ENCODE data around the gene CSRP1.
"Not testable (repeated sequence)": the region's sequence is repeated elsewhere in the genome, so short reads cannot be mapped to it uniquely, and the experiment has no call there.

The CSRP1 gene

DNA sequence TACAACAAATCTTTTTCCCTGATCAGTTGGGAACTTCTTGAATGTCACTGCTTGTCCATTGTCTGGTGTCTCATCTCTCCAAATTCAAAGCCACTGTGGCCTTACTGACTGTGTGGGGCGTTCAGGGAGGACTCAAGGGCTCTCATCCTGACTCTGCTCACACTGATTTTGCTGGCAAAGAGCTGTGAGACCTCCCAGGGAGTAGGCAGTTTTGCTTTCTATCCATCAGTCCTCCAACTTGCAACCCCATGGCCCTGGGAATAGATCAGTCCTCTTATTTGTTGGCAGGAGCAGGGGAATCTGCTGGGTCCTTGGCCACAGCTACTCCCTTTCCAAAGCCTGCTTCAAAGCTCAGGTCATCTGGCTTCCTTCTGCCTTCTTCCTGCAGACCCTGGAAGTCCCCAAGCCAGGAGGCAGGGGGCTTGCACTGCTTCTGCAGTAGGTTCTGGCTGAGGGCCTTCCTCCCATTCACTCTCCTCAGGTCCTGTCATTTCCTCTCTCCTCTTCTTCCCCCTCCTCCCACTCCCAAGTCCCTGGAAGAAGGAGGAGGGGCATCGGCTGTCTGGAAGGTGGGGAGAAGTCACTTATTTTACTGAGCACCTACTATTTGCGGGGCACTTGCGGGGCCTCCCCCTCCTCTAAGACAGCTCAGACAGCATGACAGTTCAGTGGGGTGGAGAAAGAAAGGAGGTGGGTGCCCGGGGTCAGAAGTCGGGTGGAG lies 31.1 kb upstream of the CSRP1 start:
- DNase-seq: no peak

- DNase-seq: no peak
Observed at GRCh38 chr1:201537467-201537866, 30.5 kb upstream of the CSRP1 start.

- no peak for DNase-seq
Observed at GRCh38 chr1:201537028-201537427, 30.1 kb upstream of the CSRP1 start.

- DNase-seq: no peak
Observed at GRCh38 chr1:201536558-201536957, 29.6 kb upstream of the CSRP1 start.

DNA sequence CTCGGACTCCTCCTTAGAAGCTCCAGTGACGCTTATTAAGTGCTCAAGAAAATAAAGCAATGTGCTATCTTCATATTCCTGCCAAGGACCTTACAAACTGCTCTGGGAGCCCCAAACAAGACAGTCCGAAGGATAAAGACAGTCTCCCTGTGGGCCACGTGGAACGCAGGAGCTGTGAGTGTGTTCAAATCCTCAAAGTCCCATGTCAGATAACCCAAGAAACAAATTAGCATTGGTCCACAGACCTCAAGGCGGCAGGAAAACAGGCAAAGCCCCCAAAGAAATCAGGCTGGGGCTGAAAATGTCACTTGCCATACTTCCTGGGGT lies 29.0 kb upstream of the CSRP1 start:
- DNase-seq: no peak

DNA sequence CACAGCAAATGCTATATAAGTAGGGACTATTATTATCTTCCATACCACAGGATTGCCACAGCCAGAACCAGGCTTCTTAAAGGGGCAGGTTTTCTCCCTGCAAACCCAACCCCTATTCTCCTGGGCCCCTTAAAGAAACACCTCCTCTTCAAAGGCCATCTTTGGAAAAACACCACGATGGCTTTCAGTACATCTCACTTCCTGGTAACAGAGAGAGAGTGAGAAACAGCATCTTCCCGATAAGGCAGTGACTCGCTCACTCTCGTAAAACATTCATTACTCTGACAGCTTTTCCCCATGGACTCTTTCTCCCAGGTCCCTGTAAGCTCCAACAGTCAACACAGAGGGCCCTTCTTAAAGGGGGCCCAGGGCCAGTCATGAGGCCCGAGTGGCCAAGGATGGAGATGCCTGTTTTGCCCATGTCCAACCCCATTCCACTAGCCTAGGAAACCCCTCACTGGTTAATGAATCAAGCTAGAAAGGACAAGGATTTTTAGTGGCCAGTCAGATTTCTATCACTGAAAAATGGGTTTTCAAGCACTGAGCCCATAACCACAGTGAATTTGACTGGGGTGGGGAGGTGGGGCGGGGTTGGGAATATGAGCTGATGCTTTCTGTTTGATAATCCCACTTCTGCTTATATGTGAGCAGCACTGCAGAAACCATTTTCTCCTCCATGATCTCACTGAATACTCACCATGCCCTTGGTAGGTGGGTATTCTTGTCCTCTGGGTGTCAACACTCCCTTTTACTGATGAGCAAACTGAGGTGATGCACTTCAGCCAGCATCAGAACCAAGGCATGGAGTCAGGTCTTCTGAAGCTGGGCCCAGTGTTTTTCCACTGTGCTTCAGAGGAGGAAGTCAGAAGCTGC lies 28.4 kb upstream of the CSRP1 start:
- no peak for DNase-seq

DNA sequence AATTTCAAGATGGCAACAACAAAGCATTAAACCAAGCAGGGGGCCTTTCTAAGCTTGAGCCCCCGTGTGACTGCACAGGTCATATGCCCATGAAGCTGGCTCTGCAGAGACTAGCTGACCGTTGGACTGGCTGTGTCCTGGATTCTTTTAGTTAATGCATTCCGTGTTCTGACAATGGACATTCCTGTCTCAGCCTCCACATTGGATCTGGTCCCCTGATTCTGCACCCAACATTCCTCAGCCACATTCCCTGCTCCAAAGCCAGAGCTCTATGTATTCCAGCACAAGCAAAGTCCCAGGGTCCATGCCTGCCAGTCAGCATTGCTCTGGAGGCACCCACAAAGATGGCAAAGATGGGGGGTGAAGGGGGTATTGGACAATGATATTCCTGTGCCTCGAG lies 26.9 kb upstream of the CSRP1 start:
- no peak for DNase-seq

DNA sequence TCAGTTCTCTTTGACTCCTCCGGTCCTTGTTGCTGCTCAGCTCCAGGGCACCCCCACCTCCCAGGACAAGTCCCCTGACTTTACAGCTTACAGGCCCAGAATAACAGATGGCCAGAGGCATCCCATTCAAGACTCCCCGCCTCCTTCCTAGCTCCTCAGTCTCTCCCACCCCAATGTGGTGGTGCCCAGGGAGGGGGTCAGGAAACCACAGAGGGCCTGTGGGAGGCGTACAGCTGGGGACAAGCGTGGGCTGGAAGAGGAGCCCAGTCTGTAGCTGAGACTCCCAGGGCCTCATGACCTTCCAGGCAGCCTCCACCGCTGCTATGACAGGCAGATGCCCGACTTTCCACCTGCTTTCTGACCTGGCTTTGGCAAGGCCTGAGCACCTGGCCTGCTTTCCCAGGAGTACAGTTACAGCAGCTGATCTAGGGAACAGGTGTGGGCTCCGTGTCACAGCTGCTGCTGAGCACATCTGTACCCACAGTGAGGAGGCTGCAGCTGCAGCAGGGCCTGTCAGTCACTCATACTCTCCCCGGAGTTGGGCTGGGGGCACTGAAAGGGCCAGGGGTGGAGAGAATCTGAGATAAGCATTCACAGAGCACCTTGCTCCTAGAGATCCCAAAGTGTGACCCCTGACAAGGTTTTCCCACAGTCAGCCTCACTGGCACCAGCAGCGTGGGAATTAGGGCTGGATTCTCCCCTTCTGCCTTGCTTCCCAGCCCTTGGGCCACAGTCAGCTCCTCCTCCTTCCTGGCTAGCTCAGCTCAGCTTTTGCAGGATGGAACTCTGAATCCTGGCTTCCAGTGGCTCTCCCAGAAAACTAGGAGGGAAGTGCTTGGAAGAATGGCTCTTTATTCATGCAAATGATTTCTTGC lies 24.9 kb upstream of the CSRP1 start:
- peak; percentile 38 for DNase-seq

DNA sequence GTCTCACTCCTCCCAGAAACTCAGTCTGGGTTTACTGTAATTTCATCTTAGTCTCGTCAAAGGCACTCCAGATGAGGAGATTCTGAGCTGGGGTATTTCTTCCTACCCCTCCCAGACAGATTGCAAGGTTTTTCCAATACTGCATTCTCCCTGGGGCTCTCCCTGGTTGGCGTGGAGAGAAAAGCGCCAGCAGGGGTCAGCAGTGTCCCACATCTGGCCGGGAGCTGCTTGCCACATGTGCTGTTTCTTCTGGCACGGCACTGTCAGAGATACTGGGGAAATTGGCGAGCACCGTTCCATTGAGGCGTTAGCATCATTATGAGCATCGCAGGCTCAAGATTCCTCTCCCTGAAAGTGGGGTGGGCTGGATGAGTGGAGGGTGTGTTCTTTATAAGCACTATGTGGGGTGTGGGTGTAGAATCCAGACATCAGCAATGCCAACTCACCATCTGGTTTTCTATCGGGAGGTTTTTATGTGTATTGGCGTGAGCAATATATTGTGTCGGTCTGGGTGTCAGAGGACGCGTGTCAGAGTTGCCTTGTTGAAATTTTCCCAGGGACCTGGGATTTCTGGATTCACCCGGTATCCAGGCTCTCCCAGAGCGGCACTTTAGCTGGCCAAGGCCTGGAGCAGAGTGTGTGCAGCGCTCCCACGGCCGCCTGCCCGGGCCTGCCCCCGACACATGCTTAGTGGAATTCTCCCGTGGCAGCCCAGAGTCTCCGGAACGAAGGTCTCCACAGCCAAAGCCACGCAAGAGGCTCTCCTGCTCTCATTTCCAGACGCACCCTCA lies 24.0 kb upstream of the CSRP1 start:
- DNase-seq: peak; percentile 32

GRCh38 chr1:201528631-201529252 lies 21.8 kb upstream of the CSRP1 start:
- no peak for DNase-seq

GRCh38 chr1:201527879-201528278 lies 21.0 kb upstream of the CSRP1 start:
- DNase-seq: no peak

DNA sequence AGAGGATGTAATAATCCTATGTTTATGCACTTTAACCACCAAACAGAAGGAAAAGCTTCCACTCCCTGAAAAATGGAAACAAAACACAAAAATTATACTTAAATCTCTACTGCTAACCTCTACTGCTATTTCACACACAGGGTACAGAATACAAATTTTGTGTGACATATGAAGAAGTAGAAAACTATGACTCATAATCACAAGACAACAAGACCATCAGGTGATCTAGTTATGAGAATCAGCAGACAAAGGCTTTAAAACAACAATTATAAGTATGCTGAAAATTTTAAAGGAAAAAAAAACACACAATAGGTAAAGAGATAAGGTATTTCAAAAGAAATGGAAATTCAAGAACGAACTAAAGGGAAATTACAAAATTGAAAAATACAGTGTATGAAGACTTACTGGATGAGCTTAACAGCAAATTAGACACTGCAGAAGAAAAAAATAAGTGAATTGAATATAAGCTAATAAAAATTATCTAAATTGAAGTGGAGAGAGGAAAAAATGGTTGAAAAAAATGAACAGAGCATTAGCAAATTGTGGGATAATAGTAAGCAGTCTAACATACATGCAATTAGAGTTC lies 18.4 kb upstream of the CSRP1 start:
- no peak for DNase-seq

- not testable (repeated sequence) for DNase-seq
Observed at GRCh38 chr1:201520046-201520575, 13.2 kb upstream of the CSRP1 start.

GRCh38 chr1:201518071-201518470 lies 11.1 kb upstream of the CSRP1 start:
- DNase-seq: no peak

DNA sequence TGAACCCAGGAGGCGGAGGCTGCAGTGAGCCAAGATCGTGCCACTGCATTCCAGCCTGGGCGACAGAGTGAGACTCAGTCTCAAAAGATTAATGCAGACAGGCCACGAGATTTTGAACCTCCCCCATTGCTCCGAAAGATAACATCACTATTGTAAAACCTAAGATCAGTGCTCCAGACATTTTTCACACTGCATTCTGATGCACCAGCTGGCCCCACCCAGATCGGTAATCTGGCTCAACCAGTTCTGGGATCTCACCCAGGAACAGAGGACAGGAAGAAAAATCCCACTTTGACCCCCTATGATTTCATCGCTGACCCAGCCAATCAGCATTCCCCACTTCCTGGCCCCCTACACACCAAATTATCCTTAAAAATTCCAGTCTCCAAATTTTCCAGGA lies 10.7 kb upstream of the CSRP1 start:
- no peak for DNase-seq

GRCh38 chr1:201516511-201517127 lies 9.7 kb upstream of the CSRP1 start:
- no peak for DNase-seq

DNA sequence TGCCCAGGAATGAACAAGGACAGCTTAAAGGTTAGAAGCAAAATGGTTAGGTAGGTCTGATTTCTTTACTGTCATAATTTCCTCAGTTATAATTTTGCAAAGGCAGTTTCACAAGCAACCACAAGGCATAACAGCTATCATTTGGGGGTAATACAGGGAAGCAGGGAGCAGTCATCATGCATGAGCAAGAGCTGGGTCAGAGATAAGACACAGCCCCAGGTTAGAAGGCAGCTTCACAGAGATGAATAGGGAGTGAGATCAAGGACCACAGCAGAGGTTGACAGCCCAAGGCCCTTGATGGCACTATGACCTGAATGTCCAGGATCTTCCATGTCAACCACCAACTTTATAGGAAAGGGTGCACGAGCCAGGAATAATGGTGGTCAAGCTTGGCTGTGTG lies 9.0 kb upstream of the CSRP1 start:
- DNase-seq: no peak

- DNase-seq: no peak
Observed at GRCh38 chr1:201515062-201515750, 8.3 kb upstream of the CSRP1 start.

DNA sequence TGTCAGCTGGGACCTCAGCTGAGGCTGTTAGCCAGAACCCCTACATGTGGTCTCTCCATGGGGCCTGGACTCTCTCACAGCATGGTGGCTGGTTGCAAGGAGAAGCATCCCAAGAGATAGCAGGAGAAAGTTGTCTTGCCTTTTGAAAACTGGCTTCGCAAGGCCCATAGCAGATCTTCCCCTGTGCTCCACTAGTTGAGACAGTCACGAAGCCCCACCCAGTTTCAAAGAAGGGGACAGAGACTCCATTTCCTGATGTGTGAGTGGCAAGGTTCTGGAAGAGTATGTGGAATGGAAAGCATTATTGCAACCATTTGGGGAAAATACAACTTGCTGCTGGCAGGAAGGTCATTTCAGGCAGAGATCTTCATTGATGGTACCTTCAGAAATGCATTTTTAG lies 7.5 kb upstream of the CSRP1 start:
- DNase-seq: no peak

DNA sequence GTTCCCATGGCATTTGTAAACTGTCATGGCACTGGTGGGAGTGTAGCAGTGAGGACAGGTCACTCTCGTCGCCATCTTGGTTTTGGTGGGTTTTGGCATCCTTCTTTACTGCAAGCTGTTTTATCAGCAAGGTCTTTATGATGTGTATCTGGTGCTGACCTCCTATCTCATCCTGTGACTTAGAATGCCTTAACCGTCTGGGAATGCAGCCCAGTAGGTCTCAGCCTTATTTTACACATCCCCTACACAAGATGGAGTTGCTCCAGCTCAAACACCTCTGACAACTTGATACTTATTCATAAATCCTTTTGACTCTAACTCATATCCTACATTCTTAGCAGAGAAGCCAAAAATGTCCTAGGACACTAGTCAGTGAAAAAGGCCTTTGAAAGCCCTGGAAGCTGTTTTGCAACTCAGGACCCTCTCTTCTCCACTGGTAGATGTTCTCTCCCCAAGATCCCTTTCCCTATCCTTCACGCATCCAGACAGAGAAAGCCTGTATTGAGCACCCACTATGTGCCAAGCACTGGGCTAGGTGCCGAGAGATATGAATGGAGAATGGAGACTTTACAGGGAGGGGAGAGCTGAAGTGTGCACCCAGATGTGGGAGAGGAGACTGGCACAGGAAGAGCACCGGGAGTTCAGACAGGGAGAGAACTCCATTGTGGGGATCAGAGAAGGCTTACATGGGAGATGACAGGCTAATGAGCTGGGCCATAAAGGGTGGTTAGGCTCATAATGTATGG lies 6.7 kb upstream of the CSRP1 start:
- no peak for DNase-seq
